HG03520 (cell line): ENCODE results near the gene SLC44A4.
"Not testable (repeated sequence)": the region's sequence is repeated elsewhere in the genome, so short reads cannot be mapped to it uniquely, and the experiment has no call there.

Experiments used
- ATAC-seq: cut with Tn5 transposase; IDR thresholded peaks from one replicate; pipeline ENCODE4 v1.9.1; 2021; ENCODE audit warnings: mild to moderate bottlenecking, moderate library complexity; ENCODE audit not compliant: unreplicated experiment

The SLC44A4 gene

GRCh38 chr6:31878726-31879125 is at the start of gene SLC44A4:
Gene SLC44A4 (minus strand): TSS chr6:31878997. CDS start chr6:31878980, 17 bp downstream.
- ATAC-seq = no peak

GRCh38 chr6:31928672-31928939 is 49.8 kb upstream of the SLC44A4 start:
- ATAC-seq = no peak

- ATAC-seq = no peak
These were observed 49.3 kb upstream of the SLC44A4 start for GRCh38 chr6:31927863-31928671.

- no peak for ATAC-seq
These were observed 48.6 kb upstream of the SLC44A4 start, which contains the start of gene C2 for GRCh38 chr6:31927242-31927862. Gene C2 (plus strand): TSS chr6:31927717. CDS start chr6:31927753, 36 bp downstream.

- no peak for ATAC-seq
These were observed 44.1 kb upstream of the SLC44A4 start for GRCh38 chr6:31922942-31923341.

- no peak for ATAC-seq
These were observed 42.0 kb upstream of the SLC44A4 start for GRCh38 chr6:31920811-31921210.

GRCh38 chr6:31919624-31920303 is 41.0 kb upstream of the SLC44A4 start:
- ATAC-seq = no peak

- ATAC-seq = no peak
These were observed 39.4 kb upstream of the SLC44A4 start for GRCh38 chr6:31918069-31918720.

GRCh38 chr6:31915756-31916155 is 37.0 kb upstream of the SLC44A4 start:
- ATAC-seq = no peak

- ATAC-seq = no peak
These were observed 36.6 kb upstream of the SLC44A4 start for GRCh38 chr6:31915351-31915750.

GRCh38 chr6:31911826-31912585 is 33.2 kb upstream of the SLC44A4 start:
- ATAC-seq = no peak

GRCh38 chr6:31909298-31909697 is 30.5 kb upstream of the SLC44A4 start:
- ATAC-seq = not testable (repeated sequence)

GRCh38 chr6:31908791-31909190 is 30.0 kb upstream of the SLC44A4 start:
- ATAC-seq = peak; percentile 85

- ATAC-seq = not testable (repeated sequence)
These were observed 29.5 kb upstream of the SLC44A4 start for GRCh38 chr6:31908255-31908654.

- ATAC-seq = no peak
These were observed 28.5 kb upstream of the SLC44A4 start for GRCh38 chr6:31907158-31907813.

GRCh38 chr6:31906727-31907126 is 27.9 kb upstream of the SLC44A4 start:
- not testable (repeated sequence) for ATAC-seq

- no peak for ATAC-seq
These were observed 27.3 kb upstream of the SLC44A4 start for GRCh38 chr6:31906122-31906521.

GRCh38 chr6:31905041-31905440 is 26.2 kb upstream of the SLC44A4 start:
- no peak for ATAC-seq

- no peak for ATAC-seq
These were observed 25.2 kb upstream of the SLC44A4 start for GRCh38 chr6:31903957-31904356.

- no peak for ATAC-seq
These were observed 23.3 kb upstream of the SLC44A4 start, which contains the start of gene ZBTB12 for GRCh38 chr6:31901953-31902643. Gene ZBTB12 (minus strand): TSS chr6:31902086. CDS start chr6:31901305, 781 bp downstream.
